IMR-90 (cell line): ENCODE data around the gene NEK11. TPM values are rescaled to one million over a fixed set of nuclear protein-coding genes. Genes with fewer than 3 reads are reported as not detected.

Experiments used
- ATAC-seq: fragments of 200-7000 bp; cut with Tn5 transposase; 2 replicates; pipeline ENCODE4 v1.9.1; 2020; ENCODE audit warnings: low read depth, mild to moderate bottlenecking, moderate library complexity
- BruUV-seq: library from RNA; stranded (reverse); fragments of 400-500 nt; replicated peaks from 2 replicates; lab custom pipeline; 2021; lab: Mats Ljungman, UMichigan
- CTCF ChIA-PET: fragments of 300-600 bp; formaldehyde crosslinking; extraction: SDS; loops from one replicate; lab custom pipeline; 2021; ENCODE audit warnings: antibody characterized with exemption; lab: Yijun Ruan, JAX
- POLR2A ChIA-PET: fragments of 300-600 bp; sonication (Branson Sonifier 250); formaldehyde crosslinking; loops from one replicate; lab custom pipeline; 2022; ENCODE audit warnings: antibody characterized with exemption; ENCODE audit not compliant: unreplicated experiment; lab: Charles Lee
- DNase-seq: peaks from one replicate; pipeline ENCODE4 v3.0.0; 2013
- H2AFZ ChIP-seq: replicated peaks from 2 replicates; pipeline ENCODE3; 2013; ENCODE audit warnings: low read length, mild to moderate bottlenecking; ENCODE audit not compliant: poor library complexity
- H2AK5ac ChIP-seq: 2 replicates; pipeline ENCODE4 v1.6.1; 2013; ENCODE audit warnings: low read depth, low read length, inconsistent platforms
- H2AK9ac ChIP-seq: replicated peaks from 2 replicates; pipeline ENCODE3; 2013; ENCODE audit warnings: mild to moderate bottlenecking, low read depth, low read length, moderate library complexity; ENCODE audit not compliant: poor library complexity
- H2BK120ac ChIP-seq: 2 replicates; pipeline ENCODE4 v1.6.1; 2013; ENCODE audit warnings: low read depth, low read length, inconsistent platforms
- H2BK15ac ChIP-seq: 3 replicates; pipeline ENCODE4 v1.6.1; 2013; ENCODE audit warnings: low read depth, low read length, inconsistent platforms
- H2BK20ac ChIP-seq: 2 replicates; pipeline ENCODE4 v1.6.1; 2013; ENCODE audit warnings: low read depth, mild to moderate bottlenecking, inconsistent platforms, low read length, moderate library complexity
- H2BK5ac ChIP-seq: 2 replicates; pipeline ENCODE4 v1.6.1; 2013; ENCODE audit warnings: mild to moderate bottlenecking, low read depth, low read length, inconsistent platforms; ENCODE audit not compliant: poor library complexity, severe bottlenecking
- H3K14ac ChIP-seq: replicated peaks from 2 replicates; pipeline ENCODE4 v1.6.1; 2013; ENCODE audit warnings: low read depth, low read length, inconsistent platforms
- H3K18ac ChIP-seq: 2 replicates; pipeline ENCODE4 v1.6.1; 2013; ENCODE audit warnings: low read depth, low read length, control low read depth
- H3K23ac ChIP-seq: 2 replicates; pipeline ENCODE4 v1.6.1; 2013; ENCODE audit warnings: low read depth, low read length, inconsistent platforms
- H3K27ac ChIP-seq: 2 replicates; pipeline ENCODE4 v1.5.1; 2013; ENCODE audit warnings: mild to moderate bottlenecking, control low read depth, low read length; ENCODE audit not compliant: insufficient read depth
- H3K27me3 ChIP-seq: 2 replicates; pipeline ENCODE4 v1.6.1; 2013; ENCODE audit warnings: low read length; ENCODE audit not compliant: control insufficient read depth, insufficient read depth
- H3K36me3 ChIP-seq: 2 replicates; pipeline ENCODE4 v1.6.1; 2013; ENCODE audit warnings: low read length, mixed read lengths; ENCODE audit not compliant: control insufficient read depth, insufficient read depth
- H3K4ac ChIP-seq: 2 replicates; pipeline ENCODE4 v1.6.1; 2013; ENCODE audit warnings: low read depth, low read length, inconsistent platforms
- H3K4me1 ChIP-seq: 2 replicates; pipeline ENCODE4 v1.6.1; 2013; ENCODE audit warnings: low read length, mixed read lengths; ENCODE audit not compliant: control insufficient read depth, insufficient read depth
- H3K4me2 ChIP-seq: 2 replicates; pipeline ENCODE4 v1.6.1; 2013; ENCODE audit warnings: low read depth, mild to moderate bottlenecking, control low read depth, low read length, moderate library complexity
- H3K4me3 ChIP-seq: 2 replicates; pipeline ENCODE4 v1.5.1; 2013; ENCODE audit warnings: low read depth, mild to moderate bottlenecking, control low read depth, low read length, moderate library complexity; ENCODE audit not compliant: insufficient read depth
- H3K56ac ChIP-seq: 2 replicates; pipeline ENCODE4 v1.6.1; 2013; ENCODE audit warnings: low read length, inconsistent platforms; ENCODE audit not compliant: insufficient read depth; ENCODE audit errors: extremely low read depth
- H3K79me1 ChIP-seq, 2 experiments: 2 replicates each; pipeline ENCODE4 v1.6.1; 2013; ENCODE audit warnings: low read length in 2 of 2, inconsistent platforms in 1 of 2, low read depth in 1 of 2
- H3K9ac ChIP-seq: 2 replicates; pipeline ENCODE4 v1.6.1; 2013; ENCODE audit warnings: low read depth, low read length, control low read depth
- H3K9me1 ChIP-seq: 2 replicates; pipeline ENCODE4 v1.6.1; 2013; ENCODE audit warnings: low read length, inconsistent platforms; ENCODE audit not compliant: insufficient read depth
- H3K9me3 ChIP-seq: 2 replicates; pipeline ENCODE4 v1.6.1; 2013; ENCODE audit warnings: low read length; ENCODE audit not compliant: control insufficient read depth, insufficient read depth
- H4K20me1 ChIP-seq: 2 replicates; pipeline ENCODE4 v1.6.1; 2013; ENCODE audit warnings: low read length, inconsistent platforms; ENCODE audit not compliant: insufficient read depth
- H4K5ac ChIP-seq: 2 replicates; pipeline ENCODE4 v1.6.1; 2013; ENCODE audit warnings: mild to moderate bottlenecking, low read depth, low read length, control low read depth
- H4K8ac ChIP-seq, 2 experiments: 2 replicates each; pipeline ENCODE4 v1.6.1; 2013; ENCODE audit warnings: low read depth in 2 of 2, low read length in 2 of 2, control low read depth in 1 of 2, inconsistent platforms in 1 of 2
- H4K91ac ChIP-seq: 2 replicates; pipeline ENCODE4 v1.6.1; 2013; ENCODE audit warnings: low read depth, low read length, inconsistent platforms; ENCODE audit not compliant: insufficient read depth
- CEBPB ChIP-seq: IDR thresholded peaks from 2 replicates; pipeline ENCODE4 v1.6.1; 2012; ENCODE audit warnings: low read depth, low read length, improper control_type of control experiment
- CHD1 ChIP-seq: IDR thresholded peaks from 2 replicates; pipeline ENCODE4 v1.6.1; 2012; ENCODE audit warnings: low read depth, low read length, improper control_type of control experiment
- CTCF ChIP-seq: conservative IDR thresholded peaks from 2 replicates; pipeline ENCODE4 v1.5.1; 2012; ENCODE audit warnings: mild to moderate bottlenecking, low read depth, low read length, improper control_type of control experiment
- MXI1 ChIP-seq: IDR thresholded peaks from 2 replicates; pipeline ENCODE4 v1.6.1; 2012; ENCODE audit warnings: low read depth, mild to moderate bottlenecking, low read length, moderate library complexity, borderline replicate concordance
- NFE2L2 ChIP-seq: fragments of 150-350 bp; IDR thresholded peaks from 2 replicates; pipeline ENCODE4 v1.6.1; 2016; ENCODE audit warnings: low read depth, mild to moderate bottlenecking, low read length
- POLR2A ChIP-seq: IDR thresholded peaks from 2 replicates; pipeline ENCODE4 v1.6.1; 2012; ENCODE audit warnings: mild to moderate bottlenecking, low read depth, low read length
- RCOR1 ChIP-seq: IDR thresholded peaks from 2 replicates; pipeline ENCODE4 v1.6.1; 2012; ENCODE audit warnings: mild to moderate bottlenecking, low read length, improper control_type of control experiment; ENCODE audit not compliant: insufficient replicate concordance
- SMC3 ChIP-seq: fragments of 150-350 bp; IDR thresholded peaks from 2 replicates; pipeline ENCODE4 v1.6.1; 2016; ENCODE audit warnings: low read depth, mild to moderate bottlenecking, antibody characterized with exemption, low read length, moderate library complexity
- whole genome bisulfite sequencing, 2 experiments: methylation state at CpG; one replicate each; pipeline versions ENCODE4 v1.1.5 to v1.1.7; 2013; ENCODE audit warnings: missing lambda C conversion rate in 2 of 2; ENCODE audit not compliant: insufficient read length in 1 of 2; ENCODE audit errors: extremely low coverage in 2 of 2; 5-methylcytosine and 5-hydroxymethylcytosine counted together
- dilution Hi-C: fragments of 300-500 bp; cut with HindIII; formaldehyde crosslinking; loops from one replicate; pipeline ENCODE4 v1.14.3; 2018; ENCODE audit warnings: low sequenced_read_pairs; ENCODE audit not compliant: unreplicated experiment
- in situ Hi-C: fragments of 300-500 bp; cut with MboI; formaldehyde crosslinking; loops from 3 replicates; pipeline ENCODE4 v1.14.3; 2019; ENCODE audit warnings: low sequenced_read_pairs, inconsistent platforms, mixed read lengths
- intact Hi-C: fragments of 100-400 bp; cut with micrococcal nuclease; formaldehyde crosslinking; loops from 2 replicates; pipeline ENCODE4 v1.10.0; 2022
- polyA plus RNA-seq, 3 experiments: library from polyadenylated mRNA; depleted of rRNA; stranded (reverse); fragments of >200 nt; gene quantifications; 2 replicates each; pipeline ENCODE4 v1.2.3, GENCODE V29; 2012; ENCODE audit warnings: low replicate concordance in 1 of 3
- total RNA-seq: library from RNA; depleted of rRNA; stranded (reverse); fragments of >200 nt; gene quantifications from 2 replicates; pipeline ENCODE4 v1.2.3, GENCODE V29; 2012

Gene NEK11
- total and polyA plus RNA-seq, 2 of the 4 experiments (the other 2 are of a cell fraction) = 1.1 to 1.6 TPM

GRCh38 chr3:131217296-131217741 is 190.6 kb downstream of the NEK11 start:
- WGBS, 2 experiments = 40% methylated on average over 1 of the region's 6 CpGs; no CpG with 5 or more reads in 1 of the 2 experiments
- H2AFZ ChIP-seq = no peak overlapping the region
- H3K27me3 ChIP-seq = no peaks in the 10 kb centered on the region
- dilution Hi-C loops (no loop called here), intact Hi-C loops (no loop called here), in situ Hi-C loops (no loop called here)
- no peak overlapping the region for H2BK120ac ChIP-seq
- H3K14ac ChIP-seq = no peak overlapping the region
- CTCF ChIA-PET = no interaction called here
- H2AK9ac ChIP-seq = no peak overlapping the region
- POLR2A ChIA-PET = no interaction called here
- no peaks in the 10 kb centered on the region for H4K20me1 ChIP-seq
- H3K27ac ChIP-seq = no peak overlapping the region
- H3K23ac ChIP-seq = no peak overlapping the region
- ATAC-seq = no peak
- H3K36me3 ChIP-seq = no peaks in the 10 kb centered on the region
- H3K4ac ChIP-seq = no peak overlapping the region
- H2BK20ac ChIP-seq = no peak overlapping the region
- H4K91ac ChIP-seq = no peak overlapping the region
- no peak for DNase-seq
- H3K9me1 ChIP-seq = no peaks in the 10 kb centered on the region
- H3K56ac ChIP-seq = no peak overlapping the region
- H3K9me3 ChIP-seq = no peaks in the 10 kb centered on the region
- no peak for TF ChIP-seq CTCF
- TF ChIP-seq RCOR1 = no peak
- TF ChIP-seq NFE2L2 = no peak
- TF ChIP-seq CEBPB = no peak
- no peak for TF ChIP-seq SMC3
- TF ChIP-seq MXI1 = no peak
- TF ChIP-seq CHD1 = no peak
- no peak for TF ChIP-seq POLR2A
- no peak overlapping the region for H2BK15ac ChIP-seq
- no TSS peak for BruUV-seq
- no peak overlapping the region for H2BK5ac ChIP-seq
- no peak overlapping the region for H4K8ac ChIP-seq
- no peak overlapping the region for H3K4me2 ChIP-seq
- no peak overlapping the region for H4K5ac ChIP-seq
- H2AK5ac ChIP-seq = no peak overlapping the region
- H3K9ac ChIP-seq = no peak overlapping the region
- H3K4me3 ChIP-seq = no peak overlapping the region
- H3K4me1 ChIP-seq = 0 out of 2 replicates have a peak, but pooled peaks cover 2% of the 10 kb centered on the region
- no peak overlapping the region for H3K18ac ChIP-seq
- H3K79me1 ChIP-seq = no peaks in the 10 kb centered on the region
